K562 (cell line): ENCODE data around the gene LGALS12. TPM values are rescaled to one million over a fixed set of nuclear protein-coding genes. Genes with fewer than 3 reads are reported as not detected.
A peak's percentile ranks its signal among the peaks of the same experiment; 100 is the strongest.

Experiments used
- ARID3A ChIP-seq: IDR thresholded peaks from 2 replicates; pipeline ENCODE4 v1.6.1; 2012; ENCODE audit warnings: low read depth, low read length, improper control_type of control experiment, borderline replicate concordance
- ATF4 ChIP-seq: fragments of 450-650 bp; formaldehyde crosslinking; IDR thresholded peaks from 2 replicates; pipeline ENCODE4 v1.4.0; 2022; ENCODE audit warnings: mild to moderate bottlenecking, moderate library complexity
- CTCFL ChIP-seq: IDR thresholded peaks from 2 replicates; pipeline ENCODE4 v1.6.1; 2011; ENCODE audit warnings: borderline replicate concordance, low read depth, mild to moderate bottlenecking, moderate library complexity, low read length; ENCODE audit not compliant: insufficient read depth, poor library complexity, severe bottlenecking
- HDAC8 ChIP-seq: fragments of 450-650 bp; IDR thresholded peaks from 2 replicates; pipeline ENCODE4 v1.6.1; 2016; ENCODE audit warnings: mild to moderate bottlenecking, missing genetic modification characterization, moderate library complexity, missing compliant biosample characterization
- MAFG ChIP-seq: fragments of 450-650 bp; conservative IDR thresholded peaks from 2 replicates; pipeline ENCODE4 v1.6.1; 2016; ENCODE audit warnings: missing genetic modification characterization, missing compliant biosample characterization
- MTA1 ChIP-seq: fragments of 450-650 bp; IDR thresholded peaks from 2 replicates; pipeline ENCODE4 v1.6.1; 2017; ENCODE audit warnings: borderline replicate concordance
- NR2F6 ChIP-seq: fragments of 450-650 bp; formaldehyde crosslinking; IDR thresholded peaks from 2 replicates; pipeline ENCODE4 v1.4.0; 2020; ENCODE audit warnings: mild to moderate bottlenecking
- POLR3A ChIP-seq: IDR thresholded peaks from 2 replicates; pipeline ENCODE4 v1.6.1; 2011; ENCODE audit warnings: borderline replicate concordance, mild to moderate bottlenecking, moderate library complexity; ENCODE audit not compliant: insufficient read length, insufficient read depth; ENCODE audit errors: extremely low read depth
- STAT6 ChIP-seq: sonication (generic); formaldehyde crosslinking; IDR thresholded peaks from 2 replicates; pipeline ENCODE4 v1.8.1; 2023; ENCODE audit warnings: mild to moderate bottlenecking, missing genetic modification reagents
- TCF7L2 ChIP-seq: fragments of 150-350 bp; IDR thresholded peaks from 2 replicates; pipeline ENCODE4 v1.6.1; 2016; ENCODE audit warnings: low read depth, mild to moderate bottlenecking, low read length, moderate library complexity
- THAP12 ChIP-seq: fragments of 250-450 bp; sonication (Bioruptor Pico); IDR thresholded peaks from 2 replicates; pipeline ENCODE4 v1.9.0; 2021; ENCODE audit warnings: mild to moderate bottlenecking, inconsistent platforms
- ZNF280A ChIP-seq: fragments of 450-650 bp; IDR thresholded peaks from 2 replicates; pipeline ENCODE4 v1.6.1; 2018; ENCODE audit warnings: mild to moderate bottlenecking, low read depth; ENCODE audit not compliant: partially characterized antibody
- ZNF444 ChIP-seq: fragments of 250-450 bp; sonication (Bioruptor Pico); IDR thresholded peaks from 2 replicates; pipeline ENCODE4 v1.4.0; 2020; ENCODE audit warnings: mild to moderate bottlenecking, moderate library complexity
- ZNF76 ChIP-seq: fragments of 250-450 bp; sonication (Bioruptor Pico); IDR thresholded peaks from 2 replicates; pipeline ENCODE4 v1.4.0; 2020; ENCODE audit warnings: mild to moderate bottlenecking, moderate library complexity, borderline replicate concordance
- ZNF785 ChIP-seq: fragments of 250-450 bp; sonication (Bioruptor Pico); IDR thresholded peaks from 2 replicates; pipeline ENCODE4 v1.4.0; 2020; ENCODE audit warnings: mild to moderate bottlenecking
- polyA plus RNA-seq, 8 experiments: library from polyadenylated mRNA; depleted of rRNA in 4 of 8; stranded (reverse) in 5 of 8; unstranded in 3 of 8; fragments of >200 nt; fragmentation: Nextera tagmentation in 2 of 8; fragmentation: Illumina TruSeq in 1 of 8; extraction: Ambion mirVana in 2 of 8; extraction: Trizol in 1 of 8; gene quantifications; 2 replicates each; pipeline versions ENCODE4 v1.2.1 to v1.2.3, GENCODE V29; 2011 to 2014; ENCODE audit warnings: inconsistent platforms in 1 of 8, missing spikeins in 1 of 8
- total RNA-seq, 7 experiments: library from RNA; depleted of rRNA in 6 of 7; stranded (reverse); fragments of >200 nt in 6 of 7; fragmentation: Illumina TruSeq in 2 of 7; extraction: Trizol in 2 of 7; gene quantifications; 2 replicates each; pipeline versions ENCODE4 v1.2.1 to v1.2.3, GENCODE V29; 2011 to 2021; ENCODE audit warnings: low replicate concordance in 1 of 7

The LGALS12 gene
- total and polyA plus RNA-seq, 9 of the 15 experiments (the other 6 are each of a cell fraction or from before 2014, with no cell fraction given) = 0.66 to 8.0 (median 5.0) TPM

- TF ChIP-seq THAP12 (CRISPR knock-in tag) = no peak
- TF ChIP-seq MTA1 = peak; percentile 63; the same call in 1 of the 2 replicates
- peak; percentile 72 for TF ChIP-seq MAFG (tag)
- TF ChIP-seq ZNF785 = peak; percentile 86; the same call in 1 of the 2 replicates
- TF ChIP-seq ATF4 (CRISPR knock-in tag) = peak; percentile 92
- TF ChIP-seq NR2F6 (CRISPR knock-in tag) = peak; percentile 91
- no peak for TF ChIP-seq STAT6 (CRISPR knock-in tag)
- TF ChIP-seq HDAC8 = peak; percentile 95
- TF ChIP-seq ARID3A = no peak
- TF ChIP-seq ZNF444 = peak; percentile 95
- no peak for TF ChIP-seq POLR3A
- no peak for TF ChIP-seq CTCFL
- no peak for TF ChIP-seq ZNF280A
- TF ChIP-seq TCF7L2 = no peak
- TF ChIP-seq ZNF76 (CRISPR knock-in tag) = peak; percentile 99
Observed at GRCh38 chr11:63534895-63535461, 29.1 kb downstream of the LGALS12 start (continued).
